Measurements from ENCODE around the gene APOC3. TPM values are rescaled to one million over a fixed set of nuclear protein-coding genes. Genes with fewer than 3 reads are reported as not detected.

The APOC3 gene
- total and polyA plus RNA-seq, 10 of the 15 experiments (the other 5 are each of a cell fraction or from before 2014, with no cell fraction given), result 1.9 TPM; not detected in 9

DNA sequence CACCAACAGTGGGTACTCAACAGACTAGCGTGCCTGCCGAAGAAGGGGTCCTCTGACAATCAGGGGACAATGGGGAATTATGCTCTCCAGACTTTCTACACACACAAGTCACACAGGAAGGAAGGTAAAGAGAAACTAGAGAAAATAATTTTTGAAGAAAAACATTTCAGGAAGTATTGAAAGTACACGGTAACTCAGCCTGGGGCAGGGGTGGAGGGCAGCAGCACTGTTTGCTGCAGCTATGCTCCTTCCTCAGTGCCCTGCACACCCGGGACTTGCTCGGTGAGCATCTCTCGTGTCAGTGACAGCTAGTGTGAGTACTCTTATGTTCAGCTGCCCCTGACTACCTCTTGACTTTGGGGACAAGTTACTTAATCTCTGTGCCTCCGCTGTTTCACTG lies 25.7 kb downstream of the APOC3 start:
- BruUV-seq (replicated peaks), result no TSS peak
- TF ChIP-seq, protein P1, sequence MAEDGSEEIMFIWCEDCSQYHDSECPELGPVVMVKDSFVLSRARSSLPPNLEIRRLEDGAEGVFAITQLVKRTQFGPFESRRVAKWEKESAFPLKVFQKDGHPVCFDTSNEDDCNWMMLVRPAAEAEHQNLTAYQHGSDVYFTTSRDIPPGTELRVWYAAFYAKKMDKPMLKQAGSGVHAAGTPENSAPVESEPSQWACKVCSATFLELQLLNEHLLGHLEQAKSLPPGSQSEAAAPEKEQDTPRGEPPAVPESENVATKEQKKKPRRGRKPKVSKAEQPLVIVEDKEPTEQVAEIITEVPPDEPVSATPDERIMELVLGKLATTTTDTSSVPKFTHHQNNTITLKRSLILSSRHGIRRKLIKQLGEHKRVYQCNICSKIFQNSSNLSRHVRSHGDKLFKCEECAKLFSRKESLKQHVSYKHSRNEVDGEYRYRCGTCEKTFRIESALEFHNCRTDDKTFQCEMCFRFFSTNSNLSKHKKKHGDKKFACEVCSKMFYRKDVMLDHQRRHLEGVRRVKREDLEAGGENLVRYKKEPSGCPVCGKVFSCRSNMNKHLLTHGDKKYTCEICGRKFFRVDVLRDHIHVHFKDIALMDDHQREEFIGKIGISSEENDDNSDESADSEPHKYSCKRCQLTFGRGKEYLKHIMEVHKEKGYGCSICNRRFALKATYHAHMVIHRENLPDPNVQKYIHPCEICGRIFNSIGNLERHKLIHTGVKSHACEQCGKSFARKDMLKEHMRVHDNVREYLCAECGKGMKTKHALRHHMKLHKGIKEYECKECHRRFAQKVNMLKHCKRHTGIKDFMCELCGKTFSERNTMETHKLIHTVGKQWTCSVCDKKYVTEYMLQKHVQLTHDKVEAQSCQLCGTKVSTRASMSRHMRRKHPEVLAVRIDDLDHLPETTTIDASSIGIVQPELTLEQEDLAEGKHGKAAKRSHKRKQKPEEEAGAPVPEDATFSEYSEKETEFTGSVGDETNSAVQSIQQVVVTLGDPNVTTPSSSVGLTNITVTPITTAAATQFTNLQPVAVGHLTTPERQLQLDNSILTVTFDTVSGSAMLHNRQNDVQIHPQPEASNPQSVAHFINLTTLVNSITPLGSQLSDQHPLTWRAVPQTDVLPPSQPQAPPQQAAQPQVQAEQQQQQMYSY (CRISPR knock-in tag; IDR thresholded peaks at IDR 0.05), result no peak
- TF ChIP-seq HDAC6 (IDR thresholded peaks at IDR 0.05; ENCODE audit: unreplicated experiment), result no peak
- no peak for TF ChIP-seq MTA3 (IDR thresholded peaks at IDR 0.05; ENCODE audit: borderline replicate concordance, low read length)
- no peak for TF ChIP-seq ZNF622 (IDR thresholded peaks at IDR 0.05)
- TF ChIP-seq FOXK2 (IDR thresholded peaks at IDR 0.05), result no peak
- no peak for TF ChIP-seq SMAD5 (IDR thresholded peaks at IDR 0.05; ENCODE audit: low read depth)
- TF ChIP-seq MTA2 (IDR thresholded peaks at IDR 0.05; ENCODE audit: low read depth), result no peak
- TF ChIP-seq SMAD1 (IDR thresholded peaks at IDR 0.05; ENCODE audit: low read depth, partially characterized antibody), result no peak
- no peak for TF ChIP-seq NBN (IDR thresholded peaks at IDR 0.05)
- TF ChIP-seq, protein P2, sequence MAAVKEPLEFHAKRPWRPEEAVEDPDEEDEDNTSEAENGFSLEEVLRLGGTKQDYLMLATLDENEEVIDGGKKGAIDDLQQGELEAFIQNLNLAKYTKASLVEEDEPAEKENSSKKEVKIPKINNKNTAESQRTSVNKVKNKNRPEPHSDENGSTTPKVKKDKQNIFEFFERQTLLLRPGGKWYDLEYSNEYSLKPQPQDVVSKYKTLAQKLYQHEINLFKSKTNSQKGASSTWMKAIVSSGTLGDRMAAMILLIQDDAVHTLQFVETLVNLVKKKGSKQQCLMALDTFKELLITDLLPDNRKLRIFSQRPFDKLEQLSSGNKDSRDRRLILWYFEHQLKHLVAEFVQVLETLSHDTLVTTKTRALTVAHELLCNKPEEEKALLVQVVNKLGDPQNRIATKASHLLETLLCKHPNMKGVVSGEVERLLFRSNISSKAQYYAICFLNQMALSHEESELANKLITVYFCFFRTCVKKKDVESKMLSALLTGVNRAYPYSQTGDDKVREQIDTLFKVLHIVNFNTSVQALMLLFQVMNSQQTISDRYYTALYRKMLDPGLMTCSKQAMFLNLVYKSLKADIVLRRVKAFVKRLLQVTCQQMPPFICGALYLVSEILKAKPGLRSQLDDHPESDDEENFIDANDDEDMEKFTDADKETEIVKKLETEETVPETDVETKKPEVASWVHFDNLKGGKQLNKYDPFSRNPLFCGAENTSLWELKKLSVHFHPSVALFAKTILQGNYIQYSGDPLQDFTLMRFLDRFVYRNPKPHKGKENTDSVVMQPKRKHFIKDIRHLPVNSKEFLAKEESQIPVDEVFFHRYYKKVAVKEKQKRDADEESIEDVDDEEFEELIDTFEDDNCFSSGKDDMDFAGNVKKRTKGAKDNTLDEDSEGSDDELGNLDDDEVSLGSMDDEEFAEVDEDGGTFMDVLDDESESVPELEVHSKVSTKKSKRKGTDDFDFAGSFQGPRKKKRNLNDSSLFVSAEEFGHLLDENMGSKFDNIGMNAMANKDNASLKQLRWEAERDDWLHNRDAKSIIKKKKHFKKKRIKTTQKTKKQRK (IDR thresholded peaks at IDR 0.05; ENCODE audit: low read depth, low read length), result no peak
- TF ChIP-seq KLF5 (IDR thresholded peaks at IDR 0.05; ENCODE audit: partially characterized antibody), result no peak
- TF ChIP-seq ZBED1 (IDR thresholded peaks at IDR 0.05; ENCODE audit: borderline replicate concordance), result no peak
- TF ChIP-seq, protein P3, sequence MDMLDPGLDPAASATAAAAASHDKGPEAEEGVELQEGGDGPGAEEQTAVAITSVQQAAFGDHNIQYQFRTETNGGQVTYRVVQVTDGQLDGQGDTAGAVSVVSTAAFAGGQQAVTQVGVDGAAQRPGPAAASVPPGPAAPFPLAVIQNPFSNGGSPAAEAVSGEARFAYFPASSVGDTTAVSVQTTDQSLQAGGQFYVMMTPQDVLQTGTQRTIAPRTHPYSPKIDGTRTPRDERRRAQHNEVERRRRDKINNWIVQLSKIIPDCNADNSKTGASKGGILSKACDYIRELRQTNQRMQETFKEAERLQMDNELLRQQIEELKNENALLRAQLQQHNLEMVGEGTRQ (IDR thresholded peaks at IDR 0.05; ENCODE audit: borderline replicate concordance, low read depth, low read length), result no peak
- TF ChIP-seq, protein P4, sequence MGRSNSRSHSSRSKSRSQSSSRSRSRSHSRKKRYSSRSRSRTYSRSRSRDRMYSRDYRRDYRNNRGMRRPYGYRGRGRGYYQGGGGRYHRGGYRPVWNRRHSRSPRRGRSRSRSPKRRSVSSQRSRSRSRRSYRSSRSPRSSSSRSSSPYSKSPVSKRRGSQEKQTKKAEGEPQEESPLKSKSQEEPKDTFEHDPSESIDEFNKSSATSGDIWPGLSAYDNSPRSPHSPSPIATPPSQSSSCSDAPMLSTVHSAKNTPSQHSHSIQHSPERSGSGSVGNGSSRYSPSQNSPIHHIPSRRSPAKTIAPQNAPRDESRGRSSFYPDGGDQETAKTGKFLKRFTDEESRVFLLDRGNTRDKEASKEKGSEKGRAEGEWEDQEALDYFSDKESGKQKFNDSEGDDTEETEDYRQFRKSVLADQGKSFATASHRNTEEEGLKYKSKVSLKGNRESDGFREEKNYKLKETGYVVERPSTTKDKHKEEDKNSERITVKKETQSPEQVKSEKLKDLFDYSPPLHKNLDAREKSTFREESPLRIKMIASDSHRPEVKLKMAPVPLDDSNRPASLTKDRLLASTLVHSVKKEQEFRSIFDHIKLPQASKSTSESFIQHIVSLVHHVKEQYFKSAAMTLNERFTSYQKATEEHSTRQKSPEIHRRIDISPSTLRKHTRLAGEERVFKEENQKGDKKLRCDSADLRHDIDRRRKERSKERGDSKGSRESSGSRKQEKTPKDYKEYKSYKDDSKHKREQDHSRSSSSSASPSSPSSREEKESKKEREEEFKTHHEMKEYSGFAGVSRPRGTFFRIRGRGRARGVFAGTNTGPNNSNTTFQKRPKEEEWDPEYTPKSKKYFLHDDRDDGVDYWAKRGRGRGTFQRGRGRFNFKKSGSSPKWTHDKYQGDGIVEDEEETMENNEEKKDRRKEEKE (IDR thresholded peaks at IDR 0.05), result no peak

More for the DNA sequence above, 25.7 kb downstream of the APOC3 start:
- intact Hi-C loops (cut with micrococcal nuclease; ENCODE audit: unreplicated experiment), result no loop called here
- Histone ChIP-seq H3K27ac (ENCODE audit: control insufficient read depth, insufficient read depth) (no peak overlapping the region), H3K4me3 (no peak overlapping the region), H3K4me2 (ENCODE audit: control insufficient read depth, insufficient read depth) (no peak overlapping the region), H4K20me1 (ENCODE audit: control insufficient read depth, insufficient read depth) (no peaks in the 10 kb centered on the region), H2AFZ (ENCODE audit: control insufficient read depth, low read depth, low read length) (no peak overlapping the region), H3K4me1 (ENCODE audit: control insufficient read depth, insufficient read depth, low read length) (peaks cover 30% of the 10 kb centered on the region), H3K9me3 (replicated peaks; ENCODE audit: control insufficient read depth, insufficient read depth, low read length) (no peaks in the 10 kb centered on the region), H3K27me3 (replicated peaks in 1 of 2; ENCODE audit: control insufficient read depth in 2 of 2, insufficient read depth in 2 of 2, low read length in 1 of 2) (no peaks in the 10 kb centered on the region), H3K9ac (ENCODE audit: control insufficient read depth, insufficient read depth, low read length) (no peak overlapping the region), H3K36me3 (ENCODE audit: control insufficient read depth in 2 of 2, insufficient read depth in 2 of 2, low read length in 1 of 2) (peaks cover 0 to 9% of the 10 kb centered on the region in 2 experiments; a peak in 2 of 4 replicates), H3K79me2 (ENCODE audit: control insufficient read depth, insufficient read depth, low read length) (no peaks in the 10 kb centered on the region)
- POLR2A ChIA-PET, result interaction anchor here (0.5 to 1.1 kb wide), 3 partner anchors 34 to 1109 kb away, joined by 3 read pairs; no protein-coding TSS in a partner anchor
- WGBS (ENCODE audit: insufficient coverage, insufficient replicate concordance, low lambda C conversion rate, missing lambda C conversion rate), result over 99% methylated on average over 7 of the region's 7 CpGs
- CTCF ChIA-PET, result interaction anchor here (1.1 to 2.4 kb wide), 3 partner anchors 62 to 251 kb away, joined by 3 to 14 read pairs (median 5); no protein-coding TSS in a partner anchor
- SMC1A ChIA-PET (ENCODE audit: uncharacterized antibody, unreplicated experiment), result interaction anchor here (0.6 kb wide), 1 partner anchor 96 kb away, joined by 4 read pairs; no protein-coding TSS in a partner anchor
- RAD21 ChIA-PET (ENCODE audit: unreplicated experiment), result interaction anchor here (1.5 to 5.0 kb wide), 2 partner anchors 20 to 323 kb away, joined by 3 to 32 read pairs; partner anchors contain the start of gene SIDT2
- in situ Hi-C loops (cut with MboI), result no loop called here
- FAIRE-seq (no peak), ATAC-seq (no peak), DNase-seq (ENCODE audit: low read depth, low spot score) (no peak)
